HUES6 (cell line): ENCODE results near the gene GPR84.

Source experiments
- H3K27ac ChIP-seq: 2 replicates; pipeline ENCODE4 v1.7.0; 2013; ENCODE audit warnings: low read depth, mild to moderate bottlenecking, low read length, inconsistent platforms
- H3K27me3 ChIP-seq: 2 replicates; pipeline ENCODE4 v1.6.1; 2013; ENCODE audit warnings: low read length; ENCODE audit not compliant: control insufficient read depth, insufficient read depth
- H3K36me3 ChIP-seq: 2 replicates; pipeline ENCODE4 v1.6.1; 2013; ENCODE audit warnings: low read length; ENCODE audit not compliant: control insufficient read depth, insufficient read depth
- H3K4me1 ChIP-seq: 2 replicates; pipeline ENCODE4 v1.6.1; 2013; ENCODE audit warnings: low read length; ENCODE audit not compliant: control insufficient read depth, insufficient read depth
- H3K4me3 ChIP-seq: 2 replicates; pipeline ENCODE4 v1.5.1; 2013; ENCODE audit warnings: low read depth, low read length
- H3K9ac ChIP-seq: one replicate; pipeline ENCODE4 v1.6.1; 2013; ENCODE audit warnings: mild to moderate bottlenecking, low read length
- H3K9me3 ChIP-seq: 2 replicates; pipeline ENCODE4 v1.6.1; 2013; ENCODE audit warnings: low read depth, low read length; ENCODE audit not compliant: control insufficient read depth, insufficient read depth

The GPR84 gene

DNA sequence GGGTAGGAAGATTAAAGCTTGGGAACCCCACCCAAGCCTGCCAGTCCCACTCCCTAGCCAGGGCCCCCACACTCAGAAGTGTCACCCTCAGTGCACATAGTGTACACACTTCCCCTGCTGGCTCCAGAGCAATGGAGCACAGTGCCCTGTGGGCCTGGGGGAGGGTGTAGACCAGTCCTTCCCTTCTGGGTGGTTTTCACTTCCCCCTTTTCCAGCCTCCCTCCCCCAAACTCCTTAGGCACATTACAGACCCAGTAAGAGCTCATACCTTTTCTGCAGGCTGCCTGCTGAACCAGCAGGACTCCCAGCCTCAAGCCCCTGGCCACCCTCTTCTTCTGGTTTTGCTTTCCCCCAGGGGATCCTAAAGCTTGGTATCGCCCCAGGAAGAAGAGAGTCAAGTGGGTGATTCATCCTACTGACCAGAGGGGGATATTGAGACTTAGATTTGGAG, 20.3 kb upstream of the GPR84 start, which contains the start of gene ZNF385A:
ZNF385A (minus strand) TSS at position 143 of the 451 bp plus-strand sequence. CDS start 219 bp downstream, outside the sequence.
- Histone ChIP-seq H3K9ac (no peak within 1 kb of the TSS), H3K27ac (peak within 1 kb of the TSS; percentile 25; the same call in 1 of the 2 replicates), H3K4me3 (peak within 1 kb of the TSS; percentile 35), H3K36me3 (peaks cover 9% of the 10 kb centered on the region), H3K27me3 (no peaks in the 10 kb centered on the region), H3K4me1 (peaks cover 62% of the 10 kb centered on the region), H3K9me3 (no peaks in the 10 kb centered on the region)

DNA sequence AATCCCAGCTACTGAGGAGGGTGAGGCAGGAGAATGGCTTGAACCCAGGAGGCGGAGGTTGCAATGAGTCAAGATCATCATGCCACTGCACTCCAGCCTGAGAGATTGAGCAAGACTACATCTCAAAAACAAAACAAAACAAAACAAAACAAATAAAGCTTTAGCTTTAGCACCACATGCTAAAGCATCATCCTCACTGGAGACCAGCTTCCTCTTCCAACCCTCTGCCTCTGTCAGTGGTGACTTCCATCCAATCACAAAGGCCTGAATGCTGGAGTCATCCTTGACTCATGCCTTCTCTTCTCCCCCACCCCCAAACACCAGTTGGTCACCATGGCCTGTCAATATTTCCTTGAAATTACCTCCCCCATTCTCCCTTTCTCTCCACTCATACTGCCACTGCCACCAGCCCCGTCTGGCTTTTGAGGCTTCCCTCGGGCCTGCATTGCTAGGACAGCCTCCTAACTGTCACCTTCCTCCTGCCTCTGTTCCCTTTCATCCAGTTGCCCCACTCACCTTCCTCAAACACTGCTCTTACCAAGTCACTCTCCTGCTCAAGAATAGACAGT, 18.8 kb upstream of the GPR84 start:
- no peaks in the 10 kb centered on the region for H3K9me3 ChIP-seq
- H3K9ac ChIP-seq = no peak overlapping the region
- peaks cover 58% of the 10 kb centered on the region for H3K4me1 ChIP-seq
- H3K27me3 ChIP-seq = peaks cover 6% of the 10 kb centered on the region
- H3K4me3 ChIP-seq = no peak overlapping the region
- peaks cover 9% of the 10 kb centered on the region for H3K36me3 ChIP-seq
- H3K27ac ChIP-seq = no peak overlapping the region

DNA sequence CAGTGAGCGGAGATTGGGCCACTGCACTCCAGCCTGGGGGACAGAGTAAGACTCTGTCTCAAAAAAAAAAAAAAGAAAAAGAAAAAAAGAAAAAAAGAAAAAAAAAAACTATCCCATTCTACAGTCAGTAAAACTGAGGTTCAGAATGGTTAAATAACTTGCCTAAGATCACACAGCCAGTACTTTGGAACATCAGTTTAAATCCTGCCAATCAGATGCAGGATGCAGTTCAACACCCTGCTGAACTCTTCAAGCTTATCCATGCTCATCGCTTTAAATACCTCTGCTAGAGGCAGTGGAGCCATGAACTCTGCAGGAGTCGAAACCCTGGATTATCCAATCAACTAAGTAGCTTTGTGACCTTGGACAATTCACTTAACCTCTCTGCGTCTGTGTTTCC, 16.9 kb upstream of the GPR84 start:
- Histone ChIP-seq H3K9ac (no peak overlapping the region), H3K27me3 (peaks cover 16% of the 10 kb centered on the region), H3K4me3 (no peak overlapping the region), H3K27ac (no peak overlapping the region), H3K9me3 (no peaks in the 10 kb centered on the region), H3K36me3 (peaks cover 9% of the 10 kb centered on the region), H3K4me1 (peaks cover 48% of the 10 kb centered on the region)

DNA sequence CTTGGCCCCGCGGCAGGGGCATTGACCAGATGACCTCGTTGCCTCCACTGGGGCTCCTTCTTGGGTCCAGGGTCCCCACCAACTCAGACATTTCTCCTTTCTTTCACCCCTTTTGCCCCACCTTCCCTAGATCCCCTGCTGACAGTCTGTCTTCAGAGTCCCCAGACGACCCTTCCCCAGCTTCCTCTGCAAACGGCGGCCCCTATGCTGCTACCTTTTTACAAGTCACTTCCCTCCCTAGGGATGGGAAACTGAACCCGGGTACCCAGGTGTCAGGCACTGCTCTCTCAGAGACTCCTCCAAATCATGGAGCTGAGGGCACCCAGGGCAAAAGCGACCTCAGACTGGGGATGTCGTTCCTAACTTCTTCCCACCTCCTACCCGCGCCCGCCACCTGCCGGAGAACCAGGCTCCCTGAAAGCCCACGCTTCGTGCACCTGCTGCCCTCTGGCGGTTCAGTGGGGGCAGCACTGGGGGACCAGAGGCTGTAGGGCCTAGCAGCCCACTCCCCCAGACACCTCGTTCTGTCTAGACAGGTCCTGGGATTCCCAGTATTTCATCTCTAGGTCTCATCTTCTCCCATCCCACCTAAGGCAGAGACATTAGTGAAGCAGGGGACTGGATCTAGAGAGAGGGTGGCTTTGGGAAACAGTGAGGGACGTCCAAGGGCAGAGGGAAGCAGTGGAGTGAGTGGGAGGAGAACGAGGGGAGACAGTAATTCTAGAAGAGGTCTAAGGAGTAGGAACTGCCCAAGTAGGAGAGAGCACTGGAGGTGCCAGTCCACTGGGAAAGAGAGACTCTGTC, 15.3 kb upstream of the GPR84 start:
- Histone ChIP-seq H3K27ac (no peak overlapping the region), H3K9ac (no peak overlapping the region), H3K9me3 (no peaks in the 10 kb centered on the region), H3K4me3 (peak overlapping the region; percentile 51), H3K36me3 (peaks cover 12% of the 10 kb centered on the region), H3K4me1 (peaks cover 37% of the 10 kb centered on the region), H3K27me3 (peaks cover 18% of the 10 kb centered on the region)

DNA sequence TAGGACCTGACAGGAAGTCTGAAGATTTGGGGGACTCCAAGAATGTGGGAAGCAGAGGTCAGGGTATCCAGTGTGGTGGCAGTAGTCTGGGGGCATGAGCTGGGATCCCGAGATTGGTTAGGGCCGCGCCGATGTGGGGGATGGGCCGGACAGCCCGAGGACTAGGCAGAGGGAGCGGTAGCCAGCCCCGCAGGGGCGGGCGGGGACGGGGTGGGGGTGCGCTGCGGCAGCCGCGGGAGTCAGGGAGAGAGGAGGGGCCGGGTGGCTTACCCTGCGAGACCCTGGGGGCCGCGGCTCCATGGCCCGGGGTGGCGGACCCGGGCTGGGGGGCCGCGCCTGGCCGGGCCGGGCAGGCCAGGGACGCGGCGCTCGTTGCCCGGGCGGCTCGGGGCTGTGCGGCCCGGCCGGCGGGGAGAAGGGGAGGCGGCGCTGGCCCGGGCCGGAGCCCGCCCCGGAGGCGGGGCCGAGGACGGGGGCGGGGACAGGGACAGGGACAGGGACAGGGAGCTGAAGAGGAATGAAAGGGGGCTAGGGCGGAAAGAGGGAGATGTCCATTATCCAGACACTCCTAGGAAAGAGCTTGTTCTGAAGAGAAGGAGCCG, 14.6 kb upstream of the GPR84 start:
- Histone ChIP-seq H3K4me1 (peaks cover 37% of the 10 kb centered on the region), H3K27ac (no peak overlapping the region), H3K9ac (no peak overlapping the region), H3K4me3 (peak overlapping the region; percentile 51), H3K27me3 (peaks cover 18% of the 10 kb centered on the region), H3K9me3 (no peaks in the 10 kb centered on the region), H3K36me3 (peaks cover 13% of the 10 kb centered on the region)

DNA sequence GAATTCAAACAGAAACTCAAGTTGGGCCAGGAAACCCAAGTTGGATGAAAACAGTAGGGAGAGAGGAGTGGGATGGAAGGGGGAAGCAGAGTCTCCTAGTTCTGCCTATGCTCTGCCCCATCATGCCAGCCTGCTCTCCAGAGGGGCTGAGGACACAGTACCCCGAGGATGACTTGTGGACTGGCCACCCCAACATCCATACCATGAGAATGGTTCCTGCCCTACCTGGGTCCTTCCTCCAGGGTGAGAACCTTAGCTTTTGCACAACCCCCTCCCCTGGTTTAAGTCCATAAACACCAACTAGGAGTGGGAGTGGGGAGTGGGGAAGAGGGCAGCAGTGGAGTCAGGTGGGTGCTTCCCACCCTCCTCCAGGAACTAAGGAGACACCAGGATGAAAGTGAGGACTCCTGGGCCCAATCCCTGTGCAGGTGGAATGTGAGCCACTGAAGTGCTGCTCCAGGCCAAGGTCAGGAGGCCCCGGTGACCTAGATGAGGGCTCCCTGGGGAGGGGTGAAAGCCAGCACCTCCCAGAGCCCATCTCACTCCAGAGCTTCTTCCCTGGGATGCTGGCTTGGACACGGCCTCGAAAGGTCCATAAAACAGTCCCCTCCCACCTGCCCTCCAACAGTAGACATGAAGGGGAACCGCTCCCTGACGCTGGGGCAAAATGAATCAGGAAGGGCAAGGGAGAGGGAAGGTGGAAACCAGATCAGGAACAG, 13.7 kb upstream of the GPR84 start:
- no peak overlapping the region for H3K9ac ChIP-seq
- peaks cover 18% of the 10 kb centered on the region for H3K27me3 ChIP-seq
- peaks cover 11% of the 10 kb centered on the region for H3K36me3 ChIP-seq
- H3K27ac ChIP-seq = no peak overlapping the region
- H3K4me3 ChIP-seq = no peak overlapping the region
- H3K4me1 ChIP-seq = peaks cover 34% of the 10 kb centered on the region
- no peaks in the 10 kb centered on the region for H3K9me3 ChIP-seq

DNA sequence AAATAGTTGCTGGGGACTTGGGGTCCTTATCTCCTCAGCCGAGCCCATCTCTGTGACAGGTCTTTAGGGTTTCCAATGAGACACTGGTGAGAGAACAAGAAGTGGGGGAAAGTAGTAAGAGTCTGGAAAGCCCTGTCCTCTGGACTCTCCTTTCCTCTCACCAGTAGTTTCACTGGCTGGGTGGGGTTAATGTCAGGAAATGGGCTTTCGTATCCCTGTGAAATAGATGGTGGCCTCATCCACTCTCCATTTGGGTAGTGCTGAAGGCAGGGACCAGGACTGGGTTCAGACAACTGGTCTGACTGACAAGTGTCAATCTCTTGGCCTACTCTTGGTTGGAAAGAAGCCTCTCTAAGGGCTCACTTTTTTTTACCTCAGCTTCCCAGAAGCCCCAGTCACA, 12.7 kb upstream of the GPR84 start:
- Histone ChIP-seq H3K27ac (no peak overlapping the region), H3K36me3 (peaks cover 10% of the 10 kb centered on the region; the same call in 1 of the 2 replicates), H3K9me3 (no peaks in the 10 kb centered on the region), H3K4me3 (no peak overlapping the region), H3K9ac (no peak overlapping the region), H3K4me1 (peaks cover 34% of the 10 kb centered on the region), H3K27me3 (peaks cover 18% of the 10 kb centered on the region)

DNA sequence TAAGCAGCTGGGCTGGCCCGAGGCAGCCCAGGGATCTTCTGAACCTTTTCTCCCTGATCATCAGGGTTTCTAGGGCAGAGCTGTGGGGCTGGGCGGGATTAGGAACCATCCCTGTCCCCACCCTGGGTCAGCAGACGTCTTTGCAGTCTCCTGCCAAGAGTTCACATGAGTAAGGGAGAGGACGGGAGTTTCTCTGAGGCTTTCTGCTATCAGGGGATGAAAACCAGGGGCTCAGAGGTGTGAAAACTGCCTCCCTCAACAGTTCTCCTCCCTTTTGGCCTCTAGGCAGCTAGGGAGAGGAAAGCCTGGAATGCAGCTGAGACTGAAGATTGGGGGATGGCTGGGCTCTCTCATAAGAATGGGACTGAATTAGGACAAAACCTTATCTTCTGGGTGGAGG, 12.3 kb upstream of the GPR84 start:
- no peak overlapping the region for H3K27ac ChIP-seq
- H3K9ac ChIP-seq = no peak overlapping the region
- H3K9me3 ChIP-seq = no peaks in the 10 kb centered on the region
- H3K4me3 ChIP-seq = no peak overlapping the region
- H3K36me3 ChIP-seq = peaks cover 14% of the 10 kb centered on the region; the same call in 1 of the 2 replicates
- H3K27me3 ChIP-seq = peaks cover 18% of the 10 kb centered on the region
- H3K4me1 ChIP-seq = peaks cover 34% of the 10 kb centered on the region

DNA sequence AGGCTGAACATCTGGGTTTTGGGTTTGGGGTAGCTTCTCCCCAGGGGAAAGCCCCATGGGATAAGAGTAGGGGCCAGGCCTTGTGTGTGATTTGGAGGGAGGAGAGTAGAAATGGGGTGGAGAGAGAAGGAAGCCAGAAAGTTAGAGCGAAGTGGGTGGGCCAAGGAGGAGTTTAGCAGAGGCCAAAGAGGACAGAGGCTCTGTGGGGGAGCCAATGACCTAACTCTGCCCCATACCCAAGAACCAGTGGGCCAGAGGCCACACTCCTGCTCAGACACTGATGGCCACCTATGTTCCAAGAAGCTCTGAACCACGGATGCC, 10.9 kb upstream of the GPR84 start:
- no peak overlapping the region for H3K27ac ChIP-seq
- peaks cover 40% of the 10 kb centered on the region for H3K4me1 ChIP-seq
- H3K9ac ChIP-seq = no peak overlapping the region

DNA sequence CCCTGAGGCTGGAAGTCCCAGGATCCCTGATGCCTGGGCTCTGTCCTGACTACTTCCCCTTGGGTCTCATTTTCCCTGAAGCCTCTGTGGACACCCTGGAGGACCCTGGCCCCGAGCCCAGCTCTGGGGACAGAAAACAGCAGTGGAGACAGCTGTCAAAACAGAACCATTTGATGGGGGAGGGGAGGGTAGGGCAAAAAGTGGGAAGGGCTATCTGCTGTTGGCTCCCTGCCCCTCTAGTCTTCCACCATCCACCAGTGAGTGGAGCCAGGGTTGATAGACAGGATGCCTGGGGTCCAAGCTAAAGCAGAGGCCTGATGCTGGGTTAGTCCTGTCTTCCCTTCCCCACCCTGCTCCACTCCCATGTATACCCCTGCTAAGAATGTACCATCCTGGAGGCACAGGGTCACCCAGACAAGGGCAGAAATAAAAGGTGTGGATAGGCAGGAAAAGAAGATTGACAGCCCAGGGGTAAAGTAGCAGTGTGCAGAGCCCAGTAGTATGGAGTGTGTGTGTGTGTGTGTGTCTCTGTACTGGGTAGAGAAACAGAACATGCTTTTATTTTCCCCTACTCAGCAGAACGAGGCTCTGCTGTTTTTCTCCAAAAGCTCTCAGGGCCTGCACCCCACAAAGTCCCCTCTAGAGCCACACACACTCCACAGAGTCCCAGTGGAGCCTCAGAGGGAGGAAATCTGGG, 10.4 kb upstream of the GPR84 start:
- H3K27ac ChIP-seq = no peak overlapping the region
- H3K36me3 ChIP-seq = peaks cover 18% of the 10 kb centered on the region; the same call in 1 of the 2 replicates
- H3K4me3 ChIP-seq = no peak overlapping the region
- peaks cover 22% of the 10 kb centered on the region for H3K27me3 ChIP-seq
- H3K9ac ChIP-seq = peak overlapping the region; percentile 26
- H3K9me3 ChIP-seq = no peaks in the 10 kb centered on the region
- H3K4me1 ChIP-seq = peaks cover 39% of the 10 kb centered on the region

More for the DNA sequence above, 10.9 kb upstream of the GPR84 start:
- Histone ChIP-seq H3K9me3 (no peaks in the 10 kb centered on the region), H3K27me3 (peaks cover 21% of the 10 kb centered on the region), H3K36me3 (peaks cover 18% of the 10 kb centered on the region; the same call in 1 of the 2 replicates), H3K4me3 (no peak overlapping the region)
